A549 (cell line): ENCODE data around the gene DACT2.

Experiments
- CTCF ChIP-seq: fragments of >200 bp; sonication (Bioruptor Twin); formaldehyde crosslinking; IDR thresholded peaks from 3 replicates; pipeline ENCODE4 v1.5.1; 2016
- HOXA7 ChIP-seq: fragments of 250-450 bp; sonication (Bioruptor Pico); IDR thresholded peaks from 2 replicates; pipeline ENCODE4 v1.5.0; 2020; ENCODE audit warnings: mild to moderate bottlenecking, moderate library complexity
- KDM5A ChIP-seq: fragments of 200-600 bp; sonication (generic); IDR thresholded peaks from 2 replicates; pipeline ENCODE4 v1.6.1; 2016; ENCODE audit warnings: antibody characterized with exemption, mild to moderate bottlenecking
- POLR2A ChIP-seq: IDR thresholded peaks from 2 replicates; pipeline ENCODE4 v1.6.1; 2012; ENCODE audit warnings: mild to moderate bottlenecking, low read length
- REST ChIP-seq: fragments of 200-600 bp; sonication (generic); IDR thresholded peaks from 2 replicates; pipeline ENCODE4 v1.6.1; 2016; ENCODE audit warnings: antibody characterized with exemption, mild to moderate bottlenecking, moderate library complexity
- RFX5 ChIP-seq: fragments of 450-650 bp; IDR thresholded peaks from 2 replicates; pipeline ENCODE4 v1.7.1; 2014; ENCODE audit warnings: antibody characterized with exemption, mild to moderate bottlenecking, moderate library complexity
- ZNF302 ChIP-seq: fragments of 250-450 bp; sonication (Bioruptor Pico); IDR thresholded peaks from 2 replicates; pipeline ENCODE4 v1.9.0; 2021; ENCODE audit warnings: inconsistent platforms, mild to moderate bottlenecking, moderate library complexity

- no peak for TF ChIP-seq POLR2A
- TF ChIP-seq ZNF302 (CRISPR knock-in tag) = no peak
- TF ChIP-seq CTCF = no peak
- TF ChIP-seq RFX5 = no peak
- no peak for TF ChIP-seq KDM5A
- no peak for TF ChIP-seq REST
- TF ChIP-seq HOXA7 (CRISPR knock-in tag) = no peak
Measured at GRCh38 chr6:168363302-168363701, 43.7 kb upstream of the DACT2 start.
